DMS53 treated with DMSO at 0.1 percent for 48 hours (cell line): Measurements from ENCODE around the gene GPR35.

Experiments
- DNase-seq: peaks from one replicate; lab custom pipeline; 2025; ENCODE audit not compliant: unreplicated experiment; lab: John Stamatoyannopoulos, UW

The GPR35 gene

GRCh38 chr2:240624950-240625621 is at the start of gene GPR35:
Gene GPR35 (plus strand): TSS chr2:240625480. CDS start chr2:240629953, 4,473 bp downstream.
- no peak for DNase-seq

- DNase-seq, result no peak
These were observed 49.2 kb upstream of the GPR35 start for GRCh38 chr2:240576036-240576435.

- no peak for DNase-seq
These were observed 48.7 kb upstream of the GPR35 start for GRCh38 chr2:240576436-240577205.

- DNase-seq, result no peak
These were observed 47.8 kb upstream of the GPR35 start for GRCh38 chr2:240577281-240578109.

GRCh38 chr2:240578110-240578450 is 47.2 kb upstream of the GPR35 start:
- no peak for DNase-seq

GRCh38 chr2:240578488-240578887 is 46.8 kb upstream of the GPR35 start:
- no peak for DNase-seq

GRCh38 chr2:240579071-240579762 is 46.1 kb upstream of the GPR35 start:
- no peak for DNase-seq

- DNase-seq, result peak; percentile 71
These were observed 45.3 kb upstream of the GPR35 start for GRCh38 chr2:240579771-240580614.

- DNase-seq, result no peak
These were observed 43.5 kb upstream of the GPR35 start for GRCh38 chr2:240581811-240582210.

- no peak for DNase-seq
These were observed 42.5 kb upstream of the GPR35 start for GRCh38 chr2:240582781-240583180.

- DNase-seq, result no peak
These were observed 41.5 kb upstream of the GPR35 start for GRCh38 chr2:240583774-240584173.

GRCh38 chr2:240584486-240585031 is 40.7 kb upstream of the GPR35 start:
- no peak for DNase-seq

GRCh38 chr2:240585101-240585500 is 40.2 kb upstream of the GPR35 start:
- DNase-seq, result no peak

- DNase-seq, result no peak
These were observed 39.5 kb upstream of the GPR35 start for GRCh38 chr2:240585681-240586197.

GRCh38 chr2:240586198-240586918 is 38.9 kb upstream of the GPR35 start, which contains the start of gene CAPN10:
Gene CAPN10 (plus strand): TSS chr2:240586734. CDS start chr2:240586912, 178 bp downstream.
- DNase-seq, result peak; percentile 85

GRCh38 chr2:240586919-240587800 is 38.1 kb upstream of the GPR35 start:
- DNase-seq, result no peak

GRCh38 chr2:240588006-240588655 is 37.1 kb upstream of the GPR35 start:
- no peak for DNase-seq
